ENCODE measurements around the gene RUVBL1. TPM values are rescaled to one million over a fixed set of nuclear protein-coding genes. Genes with fewer than 3 reads are reported as not detected.

The RUVBL1 gene
- total and polyA plus RNA-seq, 2 experiments from 2014 or later, result 29.7 to 33.5 TPM

- TF ChIP-seq EZH2 (IDR thresholded peaks at IDR 0.05; ENCODE audit: borderline replicate concordance) (no peak), EZH2phosphoT487 (IDR thresholded peaks at IDR 0.05; ENCODE audit: low read depth, severe bottlenecking, unreplicated experiment) (no peak)
- TF ChIP-seq, protein P1, sequence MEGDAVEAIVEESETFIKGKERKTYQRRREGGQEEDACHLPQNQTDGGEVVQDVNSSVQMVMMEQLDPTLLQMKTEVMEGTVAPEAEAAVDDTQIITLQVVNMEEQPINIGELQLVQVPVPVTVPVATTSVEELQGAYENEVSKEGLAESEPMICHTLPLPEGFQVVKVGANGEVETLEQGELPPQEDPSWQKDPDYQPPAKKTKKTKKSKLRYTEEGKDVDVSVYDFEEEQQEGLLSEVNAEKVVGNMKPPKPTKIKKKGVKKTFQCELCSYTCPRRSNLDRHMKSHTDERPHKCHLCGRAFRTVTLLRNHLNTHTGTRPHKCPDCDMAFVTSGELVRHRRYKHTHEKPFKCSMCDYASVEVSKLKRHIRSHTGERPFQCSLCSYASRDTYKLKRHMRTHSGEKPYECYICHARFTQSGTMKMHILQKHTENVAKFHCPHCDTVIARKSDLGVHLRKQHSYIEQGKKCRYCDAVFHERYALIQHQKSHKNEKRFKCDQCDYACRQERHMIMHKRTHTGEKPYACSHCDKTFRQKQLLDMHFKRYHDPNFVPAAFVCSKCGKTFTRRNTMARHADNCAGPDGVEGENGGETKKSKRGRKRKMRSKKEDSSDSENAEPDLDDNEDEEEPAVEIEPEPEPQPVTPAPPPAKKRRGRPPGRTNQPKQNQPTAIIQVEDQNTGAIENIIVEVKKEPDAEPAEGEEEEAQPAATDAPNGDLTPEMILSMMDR (IDR thresholded peaks at IDR 0.05; ENCODE audit: poor library complexity), result no peak
- 29% methylated on average over 2 of the region's 2 CpGs for WGBS (ENCODE audit: low lambda C conversion rate, missing lambda C conversion rate)
- H3K4me1 ChIP-seq (ENCODE audit: insufficient read depth), result no peaks in the 10 kb centered on the region
Observed at GRCh38 chr3:128127236-128127635, 3.6 kb upstream of the RUVBL1 start.

GRCh38 chr3:128123156-128123537 is 465 bp downstream of the RUVBL1 start:
- no peak for DNase-seq (ENCODE audit: low spot score)
- TF ChIP-seq, protein P1 (IDR thresholded peaks at IDR 0.05; ENCODE audit: poor library complexity), result no peak
- TF ChIP-seq EZH2phosphoT487 (IDR thresholded peaks at IDR 0.05; ENCODE audit: low read depth, severe bottlenecking, unreplicated experiment) (no peak), EZH2 (IDR thresholded peaks at IDR 0.05; ENCODE audit: borderline replicate concordance) (no peak)

More at GRCh38 chr3:128127236-128127635, 3.6 kb upstream of the RUVBL1 start:
- Histone ChIP-seq H3K36me3 (replicated peaks; ENCODE audit: insufficient read depth, low read depth) (no peaks in the 10 kb centered on the region), H3K27me3 (no peaks in the 10 kb centered on the region), H3K9me2 (replicated peaks; ENCODE audit: insufficient read depth) (no peaks in the 10 kb centered on the region), H2AFZ (no peak overlapping the region), H3K4me3 (no peak overlapping the region), H3K4me2 (no peak overlapping the region), H3K79me2 (peaks cover 10% of the 10 kb centered on the region), H3K27ac (no peak overlapping the region), H4K20me1 (ENCODE audit: insufficient read depth, poor library complexity, severe bottlenecking) (no peaks in the 10 kb centered on the region), H3K9me3 (ENCODE audit: low read depth) (no peaks in the 10 kb centered on the region)
- no peak for DNase-seq (ENCODE audit: low spot score)

GRCh38 chr3:128122013-128122412 is 1.6 kb downstream of the RUVBL1 start:
- Histone ChIP-seq H4K20me1 (ENCODE audit: insufficient read depth, poor library complexity, severe bottlenecking) (no peaks in the 10 kb centered on the region), H3K4me3 (no peak overlapping the region), H3K27ac (no peak overlapping the region), H3K9me3 (ENCODE audit: low read depth) (no peaks in the 10 kb centered on the region), H3K4me2 (no peak overlapping the region), H3K4me1 (ENCODE audit: insufficient read depth) (no peaks in the 10 kb centered on the region), H3K9me2 (replicated peaks; ENCODE audit: insufficient read depth) (no peaks in the 10 kb centered on the region), H3K79me2 (peaks cover 17% of the 10 kb centered on the region), H2AFZ (no peak overlapping the region), H3K36me3 (replicated peaks; ENCODE audit: insufficient read depth, low read depth) (no peaks in the 10 kb centered on the region), H3K27me3 (no peaks in the 10 kb centered on the region)
- WGBS (ENCODE audit: low lambda C conversion rate, missing lambda C conversion rate), result 88% methylated on average over 1 of the region's 1 CpG
- no peak for DNase-seq (ENCODE audit: low spot score)
- TF ChIP-seq EZH2 (IDR thresholded peaks at IDR 0.05; ENCODE audit: borderline replicate concordance), result no peak
- TF ChIP-seq, protein P1 (IDR thresholded peaks at IDR 0.05; ENCODE audit: poor library complexity), result no peak
- TF ChIP-seq EZH2phosphoT487 (IDR thresholded peaks at IDR 0.05; ENCODE audit: low read depth, severe bottlenecking, unreplicated experiment), result no peak

More at GRCh38 chr3:128123156-128123537, 465 bp downstream of the RUVBL1 start:
- H4K20me1 ChIP-seq (ENCODE audit: insufficient read depth, poor library complexity, severe bottlenecking), result no peaks in the 10 kb centered on the region
- H3K4me3 ChIP-seq, result peak overlapping the region; percentile 46
- H3K27me3 ChIP-seq, result no peaks in the 10 kb centered on the region
- H3K4me1 ChIP-seq (ENCODE audit: insufficient read depth), result no peaks in the 10 kb centered on the region
- no peaks in the 10 kb centered on the region for H3K9me3 ChIP-seq (ENCODE audit: low read depth)
- H3K4me2 ChIP-seq, result peak overlapping the region; percentile 89
- H3K9me2 ChIP-seq (replicated peaks; ENCODE audit: insufficient read depth), result no peaks in the 10 kb centered on the region
- WGBS (ENCODE audit: low lambda C conversion rate, missing lambda C conversion rate), result under 1% methylated on average over 21 of the region's 22 CpGs
- H2AFZ ChIP-seq, result peak overlapping the region; percentile 27
- H3K36me3 ChIP-seq (replicated peaks; ENCODE audit: insufficient read depth, low read depth), result no peaks in the 10 kb centered on the region
- H3K27ac ChIP-seq, result peak overlapping the region; percentile 76
- peaks cover 17% of the 10 kb centered on the region for H3K79me2 ChIP-seq

Data from hepatocyte (in vitro differentiated cells).